ENCODE results near the gene GNRHR.
"Not testable (repeated sequence)": the region's sequence is repeated elsewhere in the genome, so short reads cannot be mapped to it uniquely, and the experiment has no call there.

GNRHR gene

GRCh38 chr4:67714248-67714583 lies 40.0 kb downstream of the GNRHR start:
- no peak overlapping the region for H3K27ac ChIP-seq
- no peak for TF ChIP-seq POLR2AphosphoS5 (IDR thresholded peaks at IDR 0.05; ENCODE audit: borderline replicate concordance, low read depth, low read length)
- no peak for TF ChIP-seq FOXP2 (optimal IDR thresholded peaks at IDR 0.05; ENCODE audit: control extremely low read depth, extremely low read length, insufficient read depth)
- TF ChIP-seq EZH2 (IDR thresholded peaks at IDR 0.05), result no peak
- H3K4me3 ChIP-seq, result no peak overlapping the region

GRCh38 chr4:67713529-67714247 lies 40.5 kb downstream of the GNRHR start:
- TF ChIP-seq EZH2 (IDR thresholded peaks at IDR 0.05) (no peak), POLR2AphosphoS5 (IDR thresholded peaks at IDR 0.05; ENCODE audit: borderline replicate concordance, low read depth, low read length) (no peak), FOXP2 (optimal IDR thresholded peaks at IDR 0.05; ENCODE audit: control extremely low read depth, extremely low read length, insufficient read depth) (no peak)
- Histone ChIP-seq H3K4me3 (no peak overlapping the region), H3K9me3 (ENCODE audit: low read depth, low read length) (no peaks in the 10 kb centered on the region), H3K36me3 (ENCODE audit: insufficient read depth, low read length) (0 out of 2 replicates have a peak, but pooled peaks cover 3% of the 10 kb centered on the region), H3K9ac (ENCODE audit: insufficient read length) (no peak overlapping the region), H3K27ac (no peak overlapping the region)
- no peak for DNase-seq (ENCODE audit: low read depth, low spot score)

More at GRCh38 chr4:67714248-67714583, 40.0 kb downstream of the GNRHR start:
- H3K36me3 ChIP-seq (ENCODE audit: insufficient read depth, low read length), result 0 out of 2 replicates have a peak, but pooled peaks cover 3% of the 10 kb centered on the region
- no peak overlapping the region for H3K9ac ChIP-seq (ENCODE audit: insufficient read length)
- DNase-seq (ENCODE audit: low read depth, low spot score), result no peak
- H3K9me3 ChIP-seq (ENCODE audit: low read depth, low read length), result no peaks in the 10 kb centered on the region

- H3K27ac ChIP-seq, result no peak overlapping the region
- no peak for DNase-seq (ENCODE audit: low read depth, low spot score)
- no peak for TF ChIP-seq EZH2 (IDR thresholded peaks at IDR 0.05)
- TF ChIP-seq FOXP2 (optimal IDR thresholded peaks at IDR 0.05; ENCODE audit: control extremely low read depth, extremely low read length, insufficient read depth), result no peak
- no peak for TF ChIP-seq POLR2AphosphoS5 (IDR thresholded peaks at IDR 0.05; ENCODE audit: borderline replicate concordance, low read depth, low read length)
- 0 out of 2 replicates have a peak, but pooled peaks cover 3% of the 10 kb centered on the region for H3K36me3 ChIP-seq (ENCODE audit: insufficient read depth, low read length)
- no peaks in the 10 kb centered on the region for H3K9me3 ChIP-seq (ENCODE audit: low read depth, low read length)
- H3K4me3 ChIP-seq, result no peak overlapping the region
- H3K9ac ChIP-seq (ENCODE audit: insufficient read length), result no peak overlapping the region
Observed at GRCh38 chr4:67712650-67713528, 41.3 kb downstream of the GNRHR start.

GRCh38 chr4:67712000-67712625 lies 42.1 kb downstream of the GNRHR start:
- no peaks in the 10 kb centered on the region for H3K9me3 ChIP-seq (ENCODE audit: low read depth, low read length)
- no peak overlapping the region for H3K27ac ChIP-seq
- 0 out of 2 replicates have a peak, but pooled peaks cover 3% of the 10 kb centered on the region for H3K36me3 ChIP-seq (ENCODE audit: insufficient read depth, low read length)
- no peak for DNase-seq (ENCODE audit: low read depth, low spot score)
- no peak overlapping the region for H3K4me3 ChIP-seq
- TF ChIP-seq POLR2AphosphoS5 (IDR thresholded peaks at IDR 0.05; ENCODE audit: borderline replicate concordance, low read depth, low read length), result no peak
- TF ChIP-seq EZH2 (IDR thresholded peaks at IDR 0.05), result no peak
- TF ChIP-seq FOXP2 (optimal IDR thresholded peaks at IDR 0.05; ENCODE audit: control extremely low read depth, extremely low read length, insufficient read depth), result no peak
- H3K9ac ChIP-seq (ENCODE audit: insufficient read length), result no peak overlapping the region

GRCh38 chr4:67706682-67707081 lies 47.5 kb downstream of the GNRHR start:
- not testable (repeated sequence) for DNase-seq (ENCODE audit: low read depth, low spot score); H3K4me3 ChIP-seq; H3K9ac ChIP-seq (ENCODE audit: insufficient read length); H3K9me3 ChIP-seq (ENCODE audit: low read depth, low read length); H3K27ac ChIP-seq
- H3K36me3 ChIP-seq (ENCODE audit: insufficient read depth, low read length), result peaks cover 20% of the 10 kb centered on the region

- no peak for TF ChIP-seq EZH2 (IDR thresholded peaks at IDR 0.05)
- no peak for TF ChIP-seq FOXP2 (optimal IDR thresholded peaks at IDR 0.05; ENCODE audit: control extremely low read depth, extremely low read length, insufficient read depth)
- TF ChIP-seq POLR2AphosphoS5 (IDR thresholded peaks at IDR 0.05; ENCODE audit: borderline replicate concordance, low read depth, low read length), result no peak
- no peak overlapping the region for H3K27ac ChIP-seq
- peaks cover 20% of the 10 kb centered on the region for H3K36me3 ChIP-seq (ENCODE audit: insufficient read depth, low read length)
- peaks cover 7% of the 10 kb centered on the region; the same call in 1 of the 2 replicates for H3K9me3 ChIP-seq (ENCODE audit: low read depth, low read length)
- no peak overlapping the region for H3K9ac ChIP-seq (ENCODE audit: insufficient read length)
- no peak for DNase-seq (ENCODE audit: low read depth, low spot score)
- no peak overlapping the region for H3K4me3 ChIP-seq
Observed at GRCh38 chr4:67704843-67705242, 49.3 kb downstream of the GNRHR start.

- H3K9me3 ChIP-seq (ENCODE audit: low read depth, low read length), result peaks cover 7% of the 10 kb centered on the region; the same call in 1 of the 2 replicates
- H3K4me3 ChIP-seq, result peak overlapping the region; percentile 95
- H3K36me3 ChIP-seq (ENCODE audit: insufficient read depth, low read length), result peaks cover 17% of the 10 kb centered on the region
- H3K9ac ChIP-seq (ENCODE audit: insufficient read length), result peak overlapping the region; percentile 82
- TF ChIP-seq POLR2AphosphoS5 (IDR thresholded peaks at IDR 0.05; ENCODE audit: borderline replicate concordance, low read depth, low read length) (no peak), EZH2 (IDR thresholded peaks at IDR 0.05) (no peak), FOXP2 (optimal IDR thresholded peaks at IDR 0.05; ENCODE audit: control extremely low read depth, extremely low read length, insufficient read depth) (no peak)
- H3K27ac ChIP-seq, result no peak overlapping the region
- DNase-seq (ENCODE audit: low read depth, low spot score), result no peak
Observed at GRCh38 chr4:67702166-67702565, 52.0 kb downstream of the GNRHR start.

GRCh38 chr4:67701517-67701850 lies 52.7 kb downstream of the GNRHR start:
- peak overlapping the region; percentile 95 for H3K4me3 ChIP-seq
- H3K9ac ChIP-seq (ENCODE audit: insufficient read length), result peak overlapping the region; percentile 82
- peaks cover 7% of the 10 kb centered on the region; the same call in 1 of the 2 replicates for H3K9me3 ChIP-seq (ENCODE audit: low read depth, low read length)
- TF ChIP-seq EZH2 (IDR thresholded peaks at IDR 0.05), result no peak
- TF ChIP-seq FOXP2 (optimal IDR thresholded peaks at IDR 0.05; ENCODE audit: control extremely low read depth, extremely low read length, insufficient read depth), result no peak
- TF ChIP-seq POLR2AphosphoS5 (IDR thresholded peaks at IDR 0.05; ENCODE audit: borderline replicate concordance, low read depth, low read length), result no peak
- H3K36me3 ChIP-seq (ENCODE audit: insufficient read depth, low read length), result peaks cover 15% of the 10 kb centered on the region
- H3K27ac ChIP-seq, result no peak overlapping the region
- DNase-seq (ENCODE audit: low read depth, low spot score), result no peak
